Muscle layer of colon (tissue), 2 donors: ENCODE data around the gene CBFB.
A peak's percentile ranks its signal among the peaks of the same experiment; 100 is the strongest.
"Not testable (repeated sequence)": the region's sequence is repeated elsewhere in the genome, so short reads cannot be mapped to it uniquely, and the experiment has no call there.

Source experiments
- H3K27ac ChIP-seq: one replicate; pipeline ENCODE4 v1.7.0; 2013; ENCODE audit warnings: low read depth, mild to moderate bottlenecking, low read length, moderate library complexity
- H3K27me3 ChIP-seq, 2 donors: one replicate each; pipeline ENCODE4 v1.7.0; 2013; ENCODE audit warnings: low read length in 2 of 2, mild to moderate bottlenecking in 2 of 2; ENCODE audit not compliant: insufficient read depth in 2 of 2, control insufficient read depth in 1 of 2
- H3K36me3 ChIP-seq: one replicate; pipeline ENCODE4 v1.7.0; 2013; ENCODE audit warnings: mild to moderate bottlenecking, low read length; ENCODE audit not compliant: insufficient read depth
- H3K4me1 ChIP-seq: one replicate; pipeline ENCODE4 v1.7.0; 2013; ENCODE audit warnings: mild to moderate bottlenecking, low read length; ENCODE audit not compliant: insufficient read depth
- H3K4me3 ChIP-seq, 2 donors: one replicate each; pipeline ENCODE4 v1.7.0; 2013; ENCODE audit warnings: low read length in 2 of 2, low read depth in 1 of 2, mild to moderate bottlenecking in 1 of 2, moderate library complexity in 1 of 2
- H3K9ac ChIP-seq: one replicate; pipeline ENCODE4 v1.7.0; 2013; ENCODE audit warnings: low read length
- H3K9me3 ChIP-seq: one replicate; pipeline ENCODE4 v1.7.0; 2013; ENCODE audit warnings: mild to moderate bottlenecking, low read length
- donor health status: abdominal sarcoma.
- donor health status: Adenocarcinoma of cecum.

CBFB gene

GRCh38 chr16:67028696-67029253 is at the start of gene CBFB:
Gene CBFB (plus strand): TSS chr16:67029149. CDS start chr16:67029408, 259 bp downstream.
- Histone ChIP-seq H3K4me3 (peak within 1 kb of the TSS; percentile 80 to 87), H3K27me3 (no peaks in the 10 kb centered on the region), H3K9ac (peak within 1 kb of the TSS; percentile 95)

GRCh38 chr16:66983033-66983432 is 45.9 kb upstream of the CBFB start:
- Histone ChIP-seq H3K9me3 (no peaks in the 10 kb centered on the region), H3K4me1 (no peaks in the 10 kb centered on the region), H3K9ac (no peak overlapping the region), H3K27ac (no peak overlapping the region), H3K36me3 (no peaks in the 10 kb centered on the region), H3K4me3 (no peak overlapping the region), H3K27me3 (no peaks in the 10 kb centered on the region)

More at GRCh38 chr16:67028696-67029253, at the start of gene CBFB:
- Histone ChIP-seq H3K27ac (peak within 1 kb of the TSS; percentile 98), H3K4me1 (peaks cover 14% of the 10 kb centered on the region), H3K36me3 (no peaks in the 10 kb centered on the region), H3K9me3 (no peaks in the 10 kb centered on the region)

GRCh38 chr16:66984892-66985311 is 44.0 kb upstream of the CBFB start:
- no peaks in the 10 kb centered on the region for H3K36me3 ChIP-seq
- H3K27me3 ChIP-seq = no peaks in the 10 kb centered on the region
- no peak overlapping the region for H3K4me3 ChIP-seq
- H3K9ac ChIP-seq = no peak overlapping the region
- H3K9me3 ChIP-seq = no peaks in the 10 kb centered on the region
- H3K4me1 ChIP-seq = no peaks in the 10 kb centered on the region
- no peak overlapping the region for H3K27ac ChIP-seq

- Histone ChIP-seq H3K4me1 (no peaks in the 10 kb centered on the region), H3K4me3 (no peak overlapping the region), H3K9me3 (no peaks in the 10 kb centered on the region), H3K36me3 (no peaks in the 10 kb centered on the region), H3K27ac (no peak overlapping the region), H3K27me3 (no peaks in the 10 kb centered on the region), H3K9ac (no peak overlapping the region)
Observed at GRCh38 chr16:66986559-66986958, 42.4 kb upstream of the CBFB start.

- Histone ChIP-seq H3K9ac (no peak within 1 kb of the TSS), H3K9me3 (no peaks in the 10 kb centered on the region), H3K36me3 (no peaks in the 10 kb centered on the region), H3K27me3 (no peaks in the 10 kb centered on the region), H3K27ac (no peak within 1 kb of the TSS), H3K4me3 (no peak within 1 kb of the TSS), H3K4me1 (no peaks in the 10 kb centered on the region)
Observed at GRCh38 chr16:66988197-66988788, 40.7 kb upstream of the CBFB start, which contains the start of gene CES4A. Gene CES4A (plus strand): TSS chr16:66988589. CDS start chr16:66988773, 184 bp downstream.

- H3K9me3 ChIP-seq = no peaks in the 10 kb centered on the region
- H3K36me3 ChIP-seq = no peaks in the 10 kb centered on the region
- H3K27ac ChIP-seq = no peak overlapping the region
- no peak overlapping the region for H3K4me3 ChIP-seq
- H3K9ac ChIP-seq = no peak overlapping the region
- H3K4me1 ChIP-seq = no peaks in the 10 kb centered on the region
- no peaks in the 10 kb centered on the region for H3K27me3 ChIP-seq
Observed at GRCh38 chr16:66991545-66992077, 37.3 kb upstream of the CBFB start.

- not testable (repeated sequence) for H3K9me3 ChIP-seq, H3K36me3 ChIP-seq, H3K4me1 ChIP-seq, H3K4me3 ChIP-seq, H3K27me3 ChIP-seq, H3K9ac ChIP-seq, H3K27ac ChIP-seq
Observed at GRCh38 chr16:66993558-66993957, 35.4 kb upstream of the CBFB start.

GRCh38 chr16:66996324-66996982 is 32.5 kb upstream of the CBFB start:
- Histone ChIP-seq H3K4me3 (no peak overlapping the region), H3K4me1 (peaks cover 4% of the 10 kb centered on the region), H3K9me3 (no peaks in the 10 kb centered on the region), H3K27me3 (no peaks in the 10 kb centered on the region), H3K9ac (no peak overlapping the region), H3K36me3 (no peaks in the 10 kb centered on the region), H3K27ac (no peak overlapping the region)

GRCh38 chr16:66996983-66997358 is 32.0 kb upstream of the CBFB start:
- Histone ChIP-seq H3K4me3 (no peak overlapping the region), H3K9me3 (no peaks in the 10 kb centered on the region), H3K9ac (no peak overlapping the region), H3K27ac (no peak overlapping the region), H3K4me1 (peaks cover 8% of the 10 kb centered on the region), H3K27me3 (no peaks in the 10 kb centered on the region), H3K36me3 (no peaks in the 10 kb centered on the region)

GRCh38 chr16:67000384-67001351 is 28.3 kb upstream of the CBFB start:
- H3K4me1 ChIP-seq = peaks cover 8% of the 10 kb centered on the region
- no peaks in the 10 kb centered on the region for H3K9me3 ChIP-seq
- H3K27ac ChIP-seq = peak overlapping the region; percentile 48
- H3K36me3 ChIP-seq = no peaks in the 10 kb centered on the region
- H3K4me3 ChIP-seq = peak overlapping the region; percentile 45
- no peaks in the 10 kb centered on the region for H3K27me3 ChIP-seq
- H3K9ac ChIP-seq = no peak overlapping the region

- Histone ChIP-seq H3K27me3 (no peaks in the 10 kb centered on the region), H3K9me3 (no peaks in the 10 kb centered on the region), H3K9ac (no peak overlapping the region), H3K4me1 (peaks cover 8% of the 10 kb centered on the region), H3K27ac (no peak overlapping the region), H3K4me3 (peak overlapping the region in 1 of 2 donors; percentile 43), H3K36me3 (no peaks in the 10 kb centered on the region)
Observed at GRCh38 chr16:67001726-67002125, 27.2 kb upstream of the CBFB start.
